ENCODE measurements around the gene ARID1B. TPM values are rescaled to one million over a fixed set of nuclear protein-coding genes. Genes with fewer than 3 reads are reported as not detected.

The ARID1B gene
- total and polyA plus RNA-seq, 12 donors = 13.3 to 85.6 (median 50.9) TPM

- H3K36me3 ChIP-seq (replicated peaks in 1 of 2) = no peaks in the 10 kb centered on the region
- WGBS, 4 donors = 44 to 58% (median 52%) methylated on average over 10 of the region's 10 CpGs
- peak overlapping the region in 1 of 4 donors; percentile 47 for H3K4me3 ChIP-seq
- no peaks in the 10 kb centered on the region for H3K27me3 ChIP-seq
- no peak for TF ChIP-seq POLR2A (IDR thresholded peaks at IDR 0.05)
- TF ChIP-seq, protein P1, sequence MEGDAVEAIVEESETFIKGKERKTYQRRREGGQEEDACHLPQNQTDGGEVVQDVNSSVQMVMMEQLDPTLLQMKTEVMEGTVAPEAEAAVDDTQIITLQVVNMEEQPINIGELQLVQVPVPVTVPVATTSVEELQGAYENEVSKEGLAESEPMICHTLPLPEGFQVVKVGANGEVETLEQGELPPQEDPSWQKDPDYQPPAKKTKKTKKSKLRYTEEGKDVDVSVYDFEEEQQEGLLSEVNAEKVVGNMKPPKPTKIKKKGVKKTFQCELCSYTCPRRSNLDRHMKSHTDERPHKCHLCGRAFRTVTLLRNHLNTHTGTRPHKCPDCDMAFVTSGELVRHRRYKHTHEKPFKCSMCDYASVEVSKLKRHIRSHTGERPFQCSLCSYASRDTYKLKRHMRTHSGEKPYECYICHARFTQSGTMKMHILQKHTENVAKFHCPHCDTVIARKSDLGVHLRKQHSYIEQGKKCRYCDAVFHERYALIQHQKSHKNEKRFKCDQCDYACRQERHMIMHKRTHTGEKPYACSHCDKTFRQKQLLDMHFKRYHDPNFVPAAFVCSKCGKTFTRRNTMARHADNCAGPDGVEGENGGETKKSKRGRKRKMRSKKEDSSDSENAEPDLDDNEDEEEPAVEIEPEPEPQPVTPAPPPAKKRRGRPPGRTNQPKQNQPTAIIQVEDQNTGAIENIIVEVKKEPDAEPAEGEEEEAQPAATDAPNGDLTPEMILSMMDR (IDR thresholded peaks at IDR 0.05) = no peak
- H3K4me1 ChIP-seq (replicated peaks in 1 of 2) = peaks cover 4% of the 10 kb centered on the region in 2 donors
- peak overlapping the region in 4 of 5 donors; percentile 55 to 73 (median 62) for H3K27ac ChIP-seq
- peak in 3 of 7 donors; percentile 27 to 48 (median 39) for DNase-seq
- H3K9me3 ChIP-seq (replicated peaks in 1 of 3) = no peaks in the 10 kb centered on the region
- intact Hi-C loops (cut with DNase I) = no loop called here
Observed at GRCh38 chr6:156963712-156964700, 186.8 kb downstream of the ARID1B start.

DNA sequence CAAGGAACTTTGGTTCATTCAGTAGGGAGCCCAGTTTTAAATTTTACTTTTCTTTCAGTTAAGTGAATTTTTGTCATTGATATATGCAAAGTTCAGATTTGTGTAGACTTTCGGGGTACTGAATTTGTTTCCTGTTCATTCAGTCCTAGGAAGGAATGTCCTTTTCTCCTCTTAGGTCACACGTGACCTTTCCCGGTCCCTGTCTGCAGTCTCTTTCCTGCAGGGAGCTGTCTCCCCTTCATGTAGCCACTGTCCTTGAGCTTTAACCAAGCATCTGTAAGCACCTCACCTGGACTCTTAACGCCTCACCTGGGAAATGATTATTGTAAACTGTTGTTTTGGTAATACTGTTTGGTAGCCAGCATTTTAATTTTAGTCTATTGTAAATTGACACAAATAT is 190.7 kb downstream of the ARID1B start:
- Histone ChIP-seq H3K4me1 (replicated peaks in 1 of 2) (peaks cover 8% of the 10 kb centered on the region in 2 donors), H3K27ac (no peak overlapping the region), H3K9me3 (replicated peaks in 1 of 3) (no peaks in the 10 kb centered on the region), H3K27me3 (no peaks in the 10 kb centered on the region), H3K4me3 (no peak overlapping the region), H3K36me3 (replicated peaks in 1 of 2) (no peaks in the 10 kb centered on the region)
- TF ChIP-seq POLR2A (IDR thresholded peaks at IDR 0.05) = no peak
- WGBS, 4 donors = 77 to 96% (median 86%) methylated on average over 4 of the region's 4 CpGs
- no peak for DNase-seq
- intact Hi-C loops (cut with DNase I) = no loop called here

DNA sequence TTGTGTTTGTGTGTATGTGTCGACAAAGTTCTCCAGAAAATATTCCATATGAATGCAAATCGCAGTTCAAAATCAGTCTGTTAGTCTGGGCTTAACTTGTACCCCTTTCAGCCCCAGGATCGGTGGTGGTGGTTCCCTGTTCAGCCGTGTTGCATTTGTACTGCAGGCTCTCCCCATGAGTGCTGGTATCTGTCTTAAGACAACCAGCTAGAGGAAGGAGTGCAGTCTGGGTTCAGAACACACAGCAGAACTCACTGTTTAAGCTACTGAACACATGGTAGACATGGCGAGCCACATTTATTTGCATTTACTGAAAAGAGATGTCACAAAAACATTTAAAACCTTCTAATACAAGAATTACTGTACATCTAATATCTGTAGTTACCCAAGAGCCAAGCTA is 192.1 kb downstream of the ARID1B start:
- Histone ChIP-seq H3K36me3 (replicated peaks in 1 of 2) (no peaks in the 10 kb centered on the region), H3K9me3 (replicated peaks in 1 of 3) (no peaks in the 10 kb centered on the region), H3K27ac (no peak overlapping the region), H3K4me1 (replicated peaks in 1 of 2) (peaks cover 4 to 11% of the 10 kb centered on the region in 2 donors), H3K4me3 (no peak overlapping the region), H3K27me3 (no peaks in the 10 kb centered on the region)
- TF ChIP-seq, protein P1 (IDR thresholded peaks at IDR 0.05) = no peak
- TF ChIP-seq POLR2A (IDR thresholded peaks at IDR 0.05) = no peak
- intact Hi-C loops (cut with DNase I) = no loop called here
- no peak for DNase-seq
- WGBS, 4 donors = 92 to 94% (median 93%) methylated on average over 5 of the region's 5 CpGs

- Histone ChIP-seq H3K9me3 (replicated peaks in 1 of 3) (no peaks in the 10 kb centered on the region), H3K27me3 (no peaks in the 10 kb centered on the region), H3K27ac (no peak overlapping the region), H3K4me3 (no peak overlapping the region), H3K4me1 (replicated peaks in 1 of 2) (peaks cover 4 to 13% of the 10 kb centered on the region in 2 donors), H3K36me3 (replicated peaks in 1 of 2) (no peaks in the 10 kb centered on the region)
- TF ChIP-seq, protein P1 (IDR thresholded peaks at IDR 0.05) = no peak
- no peak for TF ChIP-seq POLR2A (IDR thresholded peaks at IDR 0.05)
- 85 to 93% (median 88%) methylated on average over 2 of the region's 2 CpGs for WGBS, 4 donors
- intact Hi-C loops (cut with DNase I) = no loop called here
- no peak for DNase-seq
Observed at GRCh38 chr6:156970595-156971112, 193.5 kb downstream of the ARID1B start.

Measured in adrenal gland (tissue), 12 donors.